Activated CD4-positive, alpha-beta T cell treated with anti-CD3 and anti-CD28 coated beads, Interleukin-2, amount 50 U/mL, for 16 hours (primary cell): Measurements from ENCODE around the gene MCF2L2.
"Not testable (repeated sequence)": the region's sequence is repeated elsewhere in the genome, so short reads cannot be mapped to it uniquely, and the experiment has no call there.

Experiments used
- DNase-seq: peaks from one replicate; pipeline ENCODE4 v3.0.0-alpha.2; 2020

The MCF2L2 gene

GRCh38 chr3:183193762-183194689 is 234.4 kb downstream of the MCF2L2 start:
- no peak for DNase-seq

GRCh38 chr3:183192650-183193300 is 235.6 kb downstream of the MCF2L2 start:
- DNase-seq: no peak

GRCh38 chr3:183189641-183190040 is 238.8 kb downstream of the MCF2L2 start:
- no peak for DNase-seq

GRCh38 chr3:183188895-183189462 is 239.4 kb downstream of the MCF2L2 start:
- DNase-seq: peak; percentile 31

- no peak for DNase-seq
Observed at GRCh38 chr3:183185696-183186095, 242.7 kb downstream of the MCF2L2 start.

- DNase-seq: no peak
Observed at GRCh38 chr3:183182732-183183610, 245.4 kb downstream of the MCF2L2 start.

GRCh38 chr3:183182073-183182472 is 246.3 kb downstream of the MCF2L2 start:
- no peak for DNase-seq

GRCh38 chr3:183181606-183182005 is 246.8 kb downstream of the MCF2L2 start:
- DNase-seq: no peak

GRCh38 chr3:183180784-183181295 is 247.6 kb downstream of the MCF2L2 start:
- no peak for DNase-seq

- no peak for DNase-seq
Observed at GRCh38 chr3:183180110-183180783, 248.2 kb downstream of the MCF2L2 start.

- not testable (repeated sequence) for DNase-seq
Observed at GRCh38 chr3:183179550-183179908, 248.9 kb downstream of the MCF2L2 start.

- peak; percentile 26 for DNase-seq
Observed at GRCh38 chr3:183178833-183179549, 249.4 kb downstream of the MCF2L2 start.

GRCh38 chr3:183178512-183178832 is 249.9 kb downstream of the MCF2L2 start:
- DNase-seq: no peak

GRCh38 chr3:183172051-183172639 is 256.3 kb downstream of the MCF2L2 start:
- DNase-seq: no peak

- not testable (repeated sequence) for DNase-seq
Observed at GRCh38 chr3:183167975-183168374, 260.4 kb downstream of the MCF2L2 start.

- DNase-seq: no peak
Observed at GRCh38 chr3:183163563-183163962, 264.9 kb downstream of the MCF2L2 start.

GRCh38 chr3:183161552-183162336 is 266.7 kb downstream of the MCF2L2 start:
- DNase-seq: peak; percentile 13

- no peak for DNase-seq
Observed at GRCh38 chr3:183160616-183161015, 267.8 kb downstream of the MCF2L2 start.

- no peak for DNase-seq
Observed at GRCh38 chr3:183159333-183159732, 269.1 kb downstream of the MCF2L2 start.

- DNase-seq: peak; percentile 58
Observed at GRCh38 chr3:183158551-183159006, 269.8 kb downstream of the MCF2L2 start.
